ENCODE measurements around the gene ASNSD1.
"Not testable (repeated sequence)": the region's sequence is repeated elsewhere in the genome, so short reads cannot be mapped to it uniquely, and the experiment has no call there.

The ASNSD1 gene

DNA sequence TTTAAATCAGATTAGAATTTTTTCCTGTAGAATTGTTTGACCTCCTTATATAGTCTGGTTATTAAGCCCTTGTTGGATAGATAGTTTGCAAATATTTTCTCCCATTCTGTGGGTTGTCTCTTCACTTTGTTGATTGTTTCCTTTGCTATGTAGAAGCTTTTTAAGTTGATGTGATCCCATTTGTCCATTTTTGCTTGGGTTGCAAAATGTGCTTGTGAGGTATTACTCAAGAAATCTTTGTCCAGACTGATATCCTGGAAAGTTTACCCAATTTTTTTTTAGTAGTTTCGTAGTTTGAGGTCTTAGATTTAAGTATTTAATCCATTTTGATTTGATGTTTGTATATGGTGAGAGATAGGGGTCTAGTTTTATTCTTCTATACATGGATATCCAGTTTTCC, 26.5 kb downstream of the ASNSD1 start:
- DNase-seq (ENCODE audit: low read depth): not testable (repeated sequence)

DNA sequence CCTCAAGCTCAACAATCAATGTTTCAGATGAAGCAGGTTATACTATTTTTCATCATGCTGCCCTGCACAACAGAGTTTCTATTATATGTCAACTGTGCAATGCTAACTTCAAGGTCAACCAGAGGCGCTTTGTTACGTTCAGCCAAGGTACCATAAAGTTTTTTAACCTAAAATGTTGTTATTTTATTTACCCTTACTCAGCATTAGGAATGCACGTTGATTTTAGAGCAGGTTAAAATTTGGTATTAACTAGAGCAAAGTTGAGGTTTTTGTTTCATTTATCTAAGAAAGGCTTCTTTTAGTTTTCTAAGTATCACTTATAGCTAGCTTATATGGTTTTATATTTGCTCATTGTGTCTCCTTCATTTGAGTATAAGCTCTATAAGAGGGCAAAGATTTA, 35.0 kb downstream of the ASNSD1 start:
- no peak for DNase-seq (ENCODE audit: low read depth)

DNA sequence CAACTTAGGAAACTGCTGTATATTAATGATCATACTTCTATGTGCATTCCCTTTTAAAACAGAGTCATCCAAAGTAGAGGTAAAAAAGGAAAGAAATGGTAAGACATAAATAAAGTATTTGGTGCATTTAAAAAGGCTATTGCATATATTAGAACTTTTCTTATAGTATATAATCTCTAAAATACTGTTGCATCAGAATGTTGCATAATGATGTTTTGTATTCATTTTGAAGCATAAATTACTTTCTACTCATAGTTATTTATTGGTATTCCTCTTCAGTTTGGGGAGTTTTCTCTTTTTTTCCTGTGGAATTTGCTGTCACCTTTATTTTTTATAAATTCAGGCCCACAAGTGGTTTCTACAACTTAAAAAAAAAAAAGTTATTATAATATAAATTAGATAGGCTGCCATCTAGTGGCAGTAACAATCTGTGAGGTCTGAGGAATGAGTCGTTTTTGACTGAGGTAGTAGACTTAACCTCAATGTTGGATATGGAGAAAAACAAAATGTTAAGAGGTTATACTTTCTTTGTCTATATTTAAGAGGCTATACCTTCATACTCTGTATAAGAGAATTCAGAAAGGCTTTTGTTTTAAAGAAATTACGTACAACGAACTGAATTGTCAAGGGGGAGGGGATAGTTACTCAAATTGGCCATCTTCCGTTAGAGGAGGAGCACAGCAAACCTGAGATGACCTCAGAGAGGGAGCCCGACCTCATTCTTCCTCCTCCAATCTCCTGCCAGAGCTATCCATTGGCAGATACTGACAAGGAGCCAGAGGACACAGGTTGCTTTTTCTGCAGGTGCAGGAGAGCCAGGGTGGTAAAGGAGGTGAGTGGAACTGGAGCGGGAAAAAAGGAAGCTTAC, 37.0 kb downstream of the ASNSD1 start:
- DNase-seq (ENCODE audit: low read depth): no peak

DNA sequence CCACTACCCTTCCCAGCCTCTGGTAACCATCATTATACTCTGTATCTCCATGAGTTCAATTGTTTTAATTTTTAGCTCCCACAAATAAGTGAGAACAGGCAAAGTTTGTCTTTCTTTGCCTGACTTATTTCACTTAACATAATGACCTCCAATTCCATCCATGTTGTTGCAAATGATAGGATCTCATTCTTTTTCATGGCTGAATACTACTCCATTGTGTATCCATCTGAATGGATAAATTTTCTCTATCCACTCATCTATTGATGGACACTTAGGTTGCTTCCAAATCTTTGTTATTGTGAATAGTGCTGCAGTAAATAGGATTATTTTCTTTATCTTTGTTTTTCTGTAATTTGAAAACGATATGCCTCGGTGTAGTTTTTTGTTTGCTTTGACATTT, 39.4 kb downstream of the ASNSD1 start:
- no peak for DNase-seq (ENCODE audit: low read depth)

DNA sequence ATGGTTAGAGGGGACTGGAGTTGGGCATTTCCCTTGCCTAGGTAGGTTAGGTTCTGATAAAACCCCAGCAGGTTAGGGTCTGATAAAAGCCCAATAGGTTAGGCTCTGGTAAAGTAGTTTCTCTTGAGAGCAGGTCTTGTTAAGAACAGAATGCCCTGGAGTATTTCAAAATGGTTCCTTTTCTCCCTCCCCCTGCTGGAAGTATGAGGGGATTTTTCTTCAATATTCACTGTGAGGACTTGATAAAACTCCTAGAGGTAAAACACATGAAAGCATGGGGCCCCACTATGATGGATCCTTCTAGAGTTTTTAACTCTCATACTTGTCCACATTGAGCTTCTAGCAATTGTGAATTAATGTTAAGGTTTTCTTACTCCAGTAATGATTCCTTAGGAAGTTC, 40.8 kb downstream of the ASNSD1 start:
- no peak for DNase-seq (ENCODE audit: low read depth)

DNA sequence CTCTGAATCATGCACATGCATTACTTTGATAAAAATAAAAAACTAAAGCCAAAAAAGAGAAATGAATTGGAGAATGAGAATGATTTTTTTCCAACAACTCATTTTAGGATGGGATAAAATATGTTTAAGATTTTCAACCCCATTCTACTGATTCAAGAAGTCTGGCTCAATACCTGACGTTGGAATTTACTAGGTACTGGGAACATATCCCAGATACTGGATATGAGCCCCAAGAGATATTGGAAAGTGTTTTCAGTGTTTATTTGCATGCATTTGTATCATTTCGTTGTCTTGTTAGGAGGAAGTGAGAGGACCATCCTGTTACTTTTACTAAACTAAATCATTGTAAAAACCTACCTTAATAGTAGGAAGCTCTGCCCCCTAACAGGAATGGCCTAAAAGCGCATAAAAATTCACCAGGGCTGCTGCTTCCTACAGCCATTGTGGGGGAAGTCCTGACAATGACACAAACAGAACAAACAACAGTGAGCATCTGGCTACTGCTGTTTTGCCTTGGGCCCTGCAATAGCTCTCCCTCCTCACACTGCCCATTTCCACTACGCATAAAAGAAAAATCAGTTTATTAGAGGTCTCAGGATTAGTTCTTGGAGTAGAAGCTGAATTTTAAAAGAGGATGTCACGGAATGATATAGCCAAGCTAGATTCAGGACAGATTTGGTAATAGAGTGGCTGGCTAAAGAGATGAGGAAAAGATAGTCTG, 48.4 kb downstream of the ASNSD1 start:
- DNase-seq (ENCODE audit: low read depth): no peak

DNA sequence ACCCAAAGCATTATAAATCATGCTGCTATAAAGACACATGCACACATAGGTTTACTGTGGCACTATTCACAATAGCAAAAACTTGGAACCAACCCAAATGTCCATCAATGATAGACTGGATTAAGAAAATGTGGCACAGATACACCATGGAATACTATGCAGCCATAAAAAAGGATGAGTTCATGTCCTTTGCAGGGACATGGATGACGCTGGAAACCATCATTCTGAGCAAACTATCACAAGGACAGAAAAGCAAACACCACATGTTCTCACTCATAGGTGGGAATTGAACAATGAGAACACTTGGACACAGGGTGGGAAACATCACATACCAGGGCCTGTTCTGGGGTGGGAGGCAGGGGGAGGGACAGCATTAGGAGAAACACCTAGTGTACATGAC, 56.3 kb downstream of the ASNSD1 start:
- DNase-seq (ENCODE audit: low read depth): not testable (repeated sequence)

DNA sequence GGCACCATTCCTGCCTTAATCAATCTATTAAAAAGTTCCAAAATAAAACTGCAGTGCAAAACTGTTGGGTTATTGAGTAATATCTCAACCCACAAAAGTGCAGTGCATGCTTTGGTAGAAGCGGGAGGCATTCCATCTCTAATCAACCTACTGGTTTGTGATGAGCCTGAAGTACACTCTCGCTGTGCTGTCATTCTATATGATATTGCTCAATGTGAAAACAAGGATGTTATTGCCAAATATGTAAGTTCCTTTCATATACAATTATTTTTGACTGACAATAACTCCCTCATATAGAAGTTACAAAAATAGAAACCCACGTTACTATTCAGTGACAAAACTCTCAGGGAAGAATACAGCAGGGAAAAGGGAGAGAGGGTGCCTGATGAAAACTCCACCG, 58.3 kb downstream of the ASNSD1 start:
- no peak for DNase-seq (ENCODE audit: low read depth)
